SK-N-SH treated with all-trans-retinoic acid at 6 μM for 48 hours (cell line): ENCODE results near the gene MSX1.

ENCODE experiments used
- ATAC-seq: fragments of 200-7000 bp; cut with Tn5 transposase; 3 replicates; pipeline ENCODE4 v1.9.1; 2020; ENCODE audit warnings: mild to moderate bottlenecking, moderate library complexity
- ARNTL ChIP-seq: fragments of 450-650 bp; formaldehyde crosslinking; IDR thresholded peaks from 2 replicates; pipeline ENCODE4 v1.5.0; 2020; ENCODE audit warnings: low read depth, mild to moderate bottlenecking, moderate library complexity, borderline replicate concordance
- BACH2 ChIP-seq: fragments of 250-450 bp; sonication (Bioruptor Pico); IDR thresholded peaks from 2 replicates; pipeline ENCODE4 v1.9.0; 2021; ENCODE audit warnings: mild to moderate bottlenecking, borderline replicate concordance
- CSDC2 ChIP-seq: fragments of 250-450 bp; sonication (Bioruptor Pico); IDR thresholded peaks from 2 replicates; pipeline ENCODE4 v1.5.0; 2020; ENCODE audit warnings: mild to moderate bottlenecking, moderate library complexity
- CSRNP3 ChIP-seq: fragments of 250-450 bp; sonication (Bioruptor Pico); IDR thresholded peaks from 2 replicates; pipeline ENCODE4 v1.5.1; 2021; ENCODE audit warnings: mild to moderate bottlenecking, moderate library complexity
- ESRRG ChIP-seq: fragments of 250-450 bp; sonication (Bioruptor Pico); IDR thresholded peaks from 2 replicates; pipeline ENCODE4 v1.6.1; 2021; ENCODE audit warnings: mild to moderate bottlenecking
- GLIS3 ChIP-seq: fragments of 250-450 bp; sonication (Bioruptor Pico); IDR thresholded peaks from 2 replicates; pipeline ENCODE4 v1.5.0; 2020; ENCODE audit warnings: mild to moderate bottlenecking, moderate library complexity
- ISL1 ChIP-seq: fragments of 250-450 bp; sonication (Bioruptor Pico); IDR thresholded peaks from 2 replicates; pipeline ENCODE4 v2.1.2; 2022; ENCODE audit warnings: mild to moderate bottlenecking, moderate library complexity
- OSR1 ChIP-seq: fragments of 250-450 bp; sonication (Bioruptor Pico); IDR thresholded peaks from 2 replicates; pipeline ENCODE4 v1.8.0; 2022; ENCODE audit warnings: moderate library complexity, mild to moderate bottlenecking, inconsistent platforms
- PATZ1 ChIP-seq: fragments of 250-450 bp; sonication (Bioruptor Pico); IDR thresholded peaks from 2 replicates; pipeline ENCODE4 v1.8.0; 2020; ENCODE audit warnings: mild to moderate bottlenecking, moderate library complexity, borderline replicate concordance
- POU6F1 ChIP-seq: fragments of 250-450 bp; sonication (Bioruptor Pico); IDR thresholded peaks from 2 replicates; pipeline ENCODE4 v1.8.0; 2021; ENCODE audit warnings: low read depth, mild to moderate bottlenecking, moderate library complexity, borderline replicate concordance
- PPARA ChIP-seq: fragments of 250-450 bp; sonication (Bioruptor Pico); IDR thresholded peaks from 2 replicates; pipeline ENCODE4 v1.5.0; 2020; ENCODE audit warnings: mild to moderate bottlenecking, borderline replicate concordance
- RARB ChIP-seq: fragments of 250-450 bp; sonication (Bioruptor Pico); IDR thresholded peaks from 2 replicates; pipeline ENCODE4 v1.8.0; 2021; ENCODE audit warnings: mild to moderate bottlenecking, moderate library complexity
- SNAI2 ChIP-seq: fragments of 250-450 bp; sonication (Bioruptor Pico); IDR thresholded peaks from 2 replicates; pipeline ENCODE4 v1.5.0; 2020; ENCODE audit warnings: mild to moderate bottlenecking, moderate library complexity
- TOX ChIP-seq: fragments of 250-450 bp; sonication (Bioruptor Pico); IDR thresholded peaks from 2 replicates; pipeline ENCODE4 v1.8.0; 2021; ENCODE audit warnings: mild to moderate bottlenecking, moderate library complexity, borderline replicate concordance
- ZC3H10 ChIP-seq: fragments of 250-450 bp; sonication (Bioruptor Pico); IDR thresholded peaks from 2 replicates; pipeline ENCODE4 v1.5.1; 2021; ENCODE audit warnings: mild to moderate bottlenecking, moderate library complexity
- ZFP3 ChIP-seq: fragments of 250-450 bp; sonication (Bioruptor Pico); IDR thresholded peaks from 2 replicates; pipeline ENCODE4 v1.5.0; 2020; ENCODE audit warnings: mild to moderate bottlenecking, moderate library complexity
- ZFP30 ChIP-seq: fragments of 450-650 bp; formaldehyde crosslinking; IDR thresholded peaks from 2 replicates; pipeline ENCODE4 v1.5.0; 2022; ENCODE audit warnings: mild to moderate bottlenecking, moderate library complexity
- ZNF70 ChIP-seq: fragments of 450-650 bp; formaldehyde crosslinking; IDR thresholded peaks from 2 replicates; pipeline ENCODE4 v1.5.0; 2020; ENCODE audit warnings: mild to moderate bottlenecking, moderate library complexity
- ZNF8 ChIP-seq: fragments of 450-650 bp; formaldehyde crosslinking; IDR thresholded peaks from 2 replicates; pipeline ENCODE4 v1.5.0; 2020; ENCODE audit warnings: mild to moderate bottlenecking, moderate library complexity
- TF ChIP-seq, protein P1 (sequence below): fragments of 250-450 bp; sonication (Bioruptor Pico); IDR thresholded peaks from 2 replicates; pipeline ENCODE4 v1.5.0; 2020; ENCODE audit warnings: mild to moderate bottlenecking, moderate library complexity

Gene MSX1

DNA sequence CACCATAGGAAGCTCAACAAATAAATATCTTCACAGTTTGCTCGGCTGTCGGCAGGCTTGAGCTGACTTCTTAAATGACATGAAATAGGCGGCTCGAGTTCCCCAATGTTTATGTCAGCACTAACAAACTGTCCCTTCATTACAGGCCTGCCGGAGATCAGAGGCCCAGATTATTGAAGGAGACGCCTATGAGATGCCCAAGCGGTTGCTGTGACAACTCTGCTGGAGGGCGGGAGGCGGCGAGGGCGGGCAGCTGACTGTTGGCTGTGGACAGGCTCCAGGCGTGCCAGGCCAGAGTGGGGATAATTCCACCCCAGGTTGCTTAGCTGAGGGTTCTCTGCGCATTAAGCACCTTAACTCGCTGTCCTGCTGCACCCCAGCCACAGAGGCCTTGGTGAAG, 39.2 kb upstream of the MSX1 start:
- ATAC-seq: peak; percentile 76
- TF ChIP-seq TOX (CRISPR knock-in tag) (no peak), ZC3H10 (CRISPR knock-in tag) (no peak), PATZ1 (no peak), ARNTL (CRISPR knock-in tag) (no peak), ZNF8 (CRISPR knock-in tag) (no peak)

- no peak for ATAC-seq
Observed at GRCh38 chr4:4820739-4821138, 38.7 kb upstream of the MSX1 start.

More at GRCh38 chr4:4820739-4821138, 38.7 kb upstream of the MSX1 start:
- TF ChIP-seq PPARA (no peak), TOX (CRISPR knock-in tag) (no peak), CSRNP3 (CRISPR knock-in tag) (no peak), ISL1 (CRISPR knock-in tag) (no peak), ESRRG (CRISPR knock-in tag) (no peak), PATZ1 (no peak), ZNF8 (CRISPR knock-in tag) (no peak), OSR1 (CRISPR knock-in tag) (no peak), ARNTL (CRISPR knock-in tag) (no peak), ZFP3 (no peak), SNAI2 (no peak), GLIS3 (CRISPR knock-in tag) (no peak), RARB (CRISPR knock-in tag) (no peak), ZC3H10 (CRISPR knock-in tag) (no peak), CSDC2 (CRISPR knock-in tag) (no peak), ZFP30 (CRISPR knock-in tag) (no peak), BACH2 (no peak), ZNF70 (CRISPR knock-in tag) (no peak), POU6F1 (CRISPR knock-in tag) (no peak)
- TF ChIP-seq, protein P1, sequence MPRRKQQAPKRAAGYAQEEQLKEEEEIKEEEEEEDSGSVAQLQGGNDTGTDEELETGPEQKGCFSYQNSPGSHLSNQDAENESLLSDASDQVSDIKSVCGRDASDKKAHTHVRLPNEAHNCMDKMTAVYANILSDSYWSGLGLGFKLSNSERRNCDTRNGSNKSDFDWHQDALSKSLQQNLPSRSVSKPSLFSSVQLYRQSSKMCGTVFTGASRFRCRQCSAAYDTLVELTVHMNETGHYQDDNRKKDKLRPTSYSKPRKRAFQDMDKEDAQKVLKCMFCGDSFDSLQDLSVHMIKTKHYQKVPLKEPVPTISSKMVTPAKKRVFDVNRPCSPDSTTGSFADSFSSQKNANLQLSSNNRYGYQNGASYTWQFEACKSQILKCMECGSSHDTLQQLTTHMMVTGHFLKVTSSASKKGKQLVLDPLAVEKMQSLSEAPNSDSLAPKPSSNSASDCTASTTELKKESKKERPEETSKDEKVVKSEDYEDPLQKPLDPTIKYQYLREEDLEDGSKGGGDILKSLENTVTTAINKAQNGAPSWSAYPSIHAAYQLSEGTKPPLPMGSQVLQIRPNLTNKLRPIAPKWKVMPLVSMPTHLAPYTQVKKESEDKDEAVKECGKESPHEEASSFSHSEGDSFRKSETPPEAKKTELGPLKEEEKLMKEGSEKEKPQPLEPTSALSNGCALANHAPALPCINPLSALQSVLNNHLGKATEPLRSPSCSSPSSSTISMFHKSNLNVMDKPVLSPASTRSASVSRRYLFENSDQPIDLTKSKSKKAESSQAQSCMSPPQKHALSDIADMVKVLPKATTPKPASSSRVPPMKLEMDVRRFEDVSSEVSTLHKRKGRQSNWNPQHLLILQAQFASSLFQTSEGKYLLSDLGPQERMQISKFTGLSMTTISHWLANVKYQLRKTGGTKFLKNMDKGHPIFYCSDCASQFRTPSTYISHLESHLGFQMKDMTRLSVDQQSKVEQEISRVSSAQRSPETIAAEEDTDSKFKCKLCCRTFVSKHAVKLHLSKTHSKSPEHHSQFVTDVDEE (CRISPR knock-in tag): no peak
